Measurements from ENCODE around the gene HEPN1. TPM values are rescaled to one million over a fixed set of nuclear protein-coding genes. Genes with fewer than 3 reads are reported as not detected.
A peak's percentile ranks its signal among the peaks of the same experiment; 100 is the strongest.
"Not testable (repeated sequence)": the region's sequence is repeated elsewhere in the genome, so short reads cannot be mapped to it uniquely, and the experiment has no call there.

The HEPN1 gene
- total RNA-seq, 2 donors from 2014 or later: not detected

DNA sequence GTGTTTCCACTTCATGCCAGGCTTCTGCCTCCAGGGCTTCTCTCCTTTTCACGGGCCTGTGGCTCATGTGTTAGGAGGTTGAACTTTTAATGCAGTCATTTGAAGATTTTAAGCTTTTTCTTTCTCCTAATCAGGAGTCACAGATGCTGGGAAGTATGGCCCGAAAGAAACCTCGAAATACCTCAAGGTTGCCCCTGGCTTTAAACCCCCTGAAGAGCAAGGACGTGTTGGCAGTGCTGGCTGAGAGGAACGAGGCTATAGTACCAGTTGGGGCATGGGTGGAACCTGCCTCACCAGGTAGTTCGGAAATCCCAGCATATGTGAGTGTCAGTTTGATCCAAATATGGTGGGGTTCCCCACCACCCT is 35.5 kb downstream of the HEPN1 start:
- no peak for DNase-seq
- Histone ChIP-seq H3K27me3 (no peaks in the 10 kb centered on the region), H3K9me3 (no peaks in the 10 kb centered on the region), H3K4me1 (peaks cover 13% of the 10 kb centered on the region), H3K4me3 (peak overlapping the region in 1 of 2 donors; percentile 62), H3K27ac (peak overlapping the region in 3 of 4 donors; percentile 24 to 83 (median 64)), H3K36me3 (replicated peaks in 1 of 2; ENCODE audit: insufficient read depth in 1 of 2, low read depth in 2 of 2) (no peaks in the 10 kb centered on the region)
- TF ChIP-seq POLR2A (IDR thresholded peaks at IDR 0.05): no peak
- TF ChIP-seq, protein P1, sequence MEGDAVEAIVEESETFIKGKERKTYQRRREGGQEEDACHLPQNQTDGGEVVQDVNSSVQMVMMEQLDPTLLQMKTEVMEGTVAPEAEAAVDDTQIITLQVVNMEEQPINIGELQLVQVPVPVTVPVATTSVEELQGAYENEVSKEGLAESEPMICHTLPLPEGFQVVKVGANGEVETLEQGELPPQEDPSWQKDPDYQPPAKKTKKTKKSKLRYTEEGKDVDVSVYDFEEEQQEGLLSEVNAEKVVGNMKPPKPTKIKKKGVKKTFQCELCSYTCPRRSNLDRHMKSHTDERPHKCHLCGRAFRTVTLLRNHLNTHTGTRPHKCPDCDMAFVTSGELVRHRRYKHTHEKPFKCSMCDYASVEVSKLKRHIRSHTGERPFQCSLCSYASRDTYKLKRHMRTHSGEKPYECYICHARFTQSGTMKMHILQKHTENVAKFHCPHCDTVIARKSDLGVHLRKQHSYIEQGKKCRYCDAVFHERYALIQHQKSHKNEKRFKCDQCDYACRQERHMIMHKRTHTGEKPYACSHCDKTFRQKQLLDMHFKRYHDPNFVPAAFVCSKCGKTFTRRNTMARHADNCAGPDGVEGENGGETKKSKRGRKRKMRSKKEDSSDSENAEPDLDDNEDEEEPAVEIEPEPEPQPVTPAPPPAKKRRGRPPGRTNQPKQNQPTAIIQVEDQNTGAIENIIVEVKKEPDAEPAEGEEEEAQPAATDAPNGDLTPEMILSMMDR (IDR thresholded peaks at IDR 0.05): no peak
- ATAC-seq: no peak
- intact Hi-C loops (cut with DNase I): no loop called here
- WGBS, 2 donors: 19 to 36% methylated on average over 6 of the region's 6 CpGs

DNA sequence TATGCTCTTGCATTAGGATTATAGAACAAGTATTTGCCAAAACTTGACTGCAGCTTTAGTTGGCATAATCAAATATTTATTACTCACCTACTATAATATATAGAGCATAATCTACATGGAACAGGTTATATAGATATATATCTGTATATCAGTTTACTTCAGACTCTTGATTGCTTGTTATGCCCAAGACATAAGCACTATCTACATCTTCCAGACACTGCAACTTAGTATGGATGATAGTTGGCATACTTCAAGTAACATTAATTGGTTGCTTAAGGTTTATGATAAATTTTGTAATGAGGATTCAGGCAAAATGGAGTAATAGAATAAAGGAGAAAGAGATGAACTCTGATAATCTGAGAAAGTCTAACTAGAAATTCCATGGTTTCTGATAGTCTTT is 36.0 kb downstream of the HEPN1 start:
- intact Hi-C loops (cut with DNase I): loop anchor here (5.0 kb wide), 1 partner anchor 397 kb away; no protein-coding TSS in a partner anchor
- Histone ChIP-seq H3K4me1 (peaks cover 13% of the 10 kb centered on the region), H3K4me3 (no peak overlapping the region), H3K9me3 (no peaks in the 10 kb centered on the region), H3K36me3 (replicated peaks in 1 of 2; ENCODE audit: insufficient read depth in 1 of 2, low read depth in 2 of 2) (no peaks in the 10 kb centered on the region), H3K27ac (no peak overlapping the region), H3K27me3 (no peaks in the 10 kb centered on the region)
- ATAC-seq (no peak), DNase-seq (no peak)
- TF ChIP-seq POLR2A (IDR thresholded peaks at IDR 0.05): no peak
- TF ChIP-seq, protein P1 (IDR thresholded peaks at IDR 0.05): no peak

DNA sequence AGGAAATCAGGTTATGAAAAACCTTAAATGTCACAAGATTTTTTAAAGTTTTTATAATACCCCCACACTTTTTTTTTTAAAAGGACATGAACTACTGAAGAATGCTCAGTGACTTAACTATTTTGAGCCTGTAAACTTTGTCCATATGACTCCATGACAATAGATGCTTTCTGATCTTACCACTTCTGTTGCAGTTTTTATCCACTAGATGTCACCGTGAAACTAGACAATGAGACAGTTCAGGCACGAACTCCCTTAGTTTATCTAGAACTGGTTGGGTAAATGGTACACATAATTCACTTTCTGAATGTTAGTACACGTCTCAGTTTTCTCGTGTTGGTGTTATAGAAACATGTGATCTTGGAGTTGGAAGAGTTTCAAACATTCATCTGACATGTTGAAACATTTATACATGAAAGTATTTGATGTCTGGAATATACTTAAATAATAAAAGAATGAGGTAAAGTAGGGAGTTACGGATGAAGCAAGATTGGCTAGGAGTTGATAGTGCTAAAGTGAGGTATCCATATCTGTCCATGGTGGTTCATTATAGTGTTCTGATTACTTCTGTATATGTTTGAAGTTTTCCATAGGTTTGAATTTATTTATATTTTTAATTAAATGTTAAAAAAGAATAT is 43.0 kb downstream of the HEPN1 start:
- H3K4me3 ChIP-seq: no peak overlapping the region
- no peaks in the 10 kb centered on the region for H3K27me3 ChIP-seq
- intact Hi-C loops (cut with DNase I): loop anchor here (5.0 kb wide), 1 partner anchor 180 kb away; no protein-coding TSS in a partner anchor
- DNase-seq (peak in 1 of 4 donors; percentile 40), ATAC-seq (peak; percentile 76)
- TF ChIP-seq POLR2A (IDR thresholded peaks at IDR 0.05): no peak
- TF ChIP-seq, protein P1 (IDR thresholded peaks at IDR 0.05): peak; percentile 37 to 87 (median 77)
- no peak overlapping the region for H3K27ac ChIP-seq
- no peaks in the 10 kb centered on the region for H3K9me3 ChIP-seq
- 20 to 21% methylated on average over 5 of the region's 5 CpGs for WGBS, 2 donors
- no peaks in the 10 kb centered on the region for H3K4me1 ChIP-seq
- no peaks in the 10 kb centered on the region for H3K36me3 ChIP-seq (replicated peaks in 1 of 2; ENCODE audit: insufficient read depth in 1 of 2, low read depth in 2 of 2)

DNA sequence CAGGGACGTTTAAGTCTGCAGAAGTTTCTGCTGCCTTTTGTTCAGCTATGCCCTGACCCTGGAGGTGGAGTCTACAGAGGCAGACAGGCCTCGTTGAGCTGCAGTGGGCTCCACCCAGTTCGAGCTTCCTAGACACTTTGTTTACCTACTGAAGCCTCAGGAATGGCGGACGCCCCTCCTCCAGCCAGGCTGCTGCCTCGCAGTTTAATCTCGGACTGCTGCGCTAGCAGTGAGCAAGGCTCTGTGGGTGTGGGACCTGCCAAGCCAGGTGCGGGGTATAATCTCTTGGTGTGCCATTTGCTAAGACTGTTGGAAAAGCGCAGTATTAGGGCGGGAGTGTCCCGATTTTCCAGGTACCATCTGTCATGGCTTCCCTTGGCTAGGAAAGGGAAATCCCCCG is 49.1 kb downstream of the HEPN1 start:
- H3K4me3 ChIP-seq; intact Hi-C loops (cut with DNase I); H3K4me1 ChIP-seq; ATAC-seq; H3K27ac ChIP-seq; H3K36me3 ChIP-seq (replicated peaks in 1 of 2; ENCODE audit: insufficient read depth in 1 of 2, low read depth in 2 of 2); H3K9me3 ChIP-seq; DNase-seq; H3K27me3 ChIP-seq: not testable (repeated sequence)
- WGBS, 2 donors: 85 to 90% methylated on average over 13 of the region's 13 CpGs

Other genes with a start within 250 kb of the HEPN1 start
- 10 to 100 TPM in 1 of 2 donors, 1 to 10 TPM in 1; 9.6 to 11.9 TPM for gene SIAE, start 245.5 kb upstream of the HEPN1 start, total RNA-seq
- 1 to 10 TPM; 1.3 to 2.6 TPM for gene SPA17, start 245.3 kb upstream of the HEPN1 start, total RNA-seq
- gene NRGN, start 179.3 kb upstream of the HEPN1 start, total RNA-seq: not detected
- 1 to 10 TPM in 1 of 2 donors, not detected in 1; 7.0 TPM for gene VSIG2, start 167.0 kb upstream of the HEPN1 start, total RNA-seq
- 10 to 100 TPM; 11.7 to 20.8 TPM for gene ESAM, start 157.0 kb upstream of the HEPN1 start, total RNA-seq
- gene MSANTD2, start 118.8 kb upstream of the HEPN1 start, total RNA-seq: 10 to 100 TPM; 13.0 to 23.7 TPM
- gene ROBO3, start 53.8 kb upstream of the HEPN1 start, total RNA-seq: 1 to 10 TPM; 1.3 to 9.9 TPM
- 10 to 100 TPM; 13.2 to 21.4 TPM for gene ROBO4, start 21.4 kb upstream of the HEPN1 start, total RNA-seq
- gene HEPACAM, start 16.8 kb downstream of the HEPN1 start, total RNA-seq: 1 to 10 TPM in 1 of 2 donors, under 1 TPM in 1; 0.26 to 7.9 TPM
- 1 to 10 TPM in 1 of 2 donors, under 1 TPM in 1; 0.99 to 1.6 TPM for gene CCDC15, start 35.0 kb downstream of the HEPN1 start, total RNA-seq
- gene SLC37A2, start 144.1 kb downstream of the HEPN1 start, total RNA-seq: 1 to 10 TPM; 2.0 to 4.2 TPM
- gene TMEM218, start 192.4 kb downstream of the HEPN1 start, total RNA-seq: 10 to 100 TPM in 1 of 2 donors, 1 to 10 TPM in 1; 8.8 to 10.2 TPM
- gene PKNOX2, start 245.5 kb downstream of the HEPN1 start, total RNA-seq: 1 to 10 TPM; 4.2 to 4.9 TPM